GM18870 (cell line): ENCODE data around the gene FLT3LG.

ENCODE experiments used
- ATAC-seq: cut with Tn5 transposase; IDR thresholded peaks from one replicate; pipeline ENCODE4 v1.9.1; 2021; ENCODE audit warnings: moderate library complexity; ENCODE audit not compliant: unreplicated experiment

FLT3LG gene

GRCh38 chr19:49487277-49488045 is 13.4 kb downstream of the FLT3LG start, which contains the start of gene RPL13A:
RPL13A (plus strand) TSS chr19:49487608; CDS start chr19:49487630, 22 bp downstream.
- peak; percentile 80 for ATAC-seq

- no peak for ATAC-seq
These were observed 14.2 kb downstream of the FLT3LG start for GRCh38 chr19:49488046-49488862.

GRCh38 chr19:49488863-49489537 is 15.0 kb downstream of the FLT3LG start:
- no peak for ATAC-seq

- ATAC-seq = no peak
These were observed 15.7 kb downstream of the FLT3LG start for GRCh38 chr19:49489601-49490167.

- no peak for ATAC-seq
These were observed 16.4 kb downstream of the FLT3LG start for GRCh38 chr19:49490287-49491029.

GRCh38 chr19:49491030-49491803 is 17.2 kb downstream of the FLT3LG start:
- ATAC-seq = no peak

GRCh38 chr19:49491804-49492572 is 18.0 kb downstream of the FLT3LG start:
- no peak for ATAC-seq

GRCh38 chr19:49492573-49493405 is 18.8 kb downstream of the FLT3LG start:
- ATAC-seq = no peak

- ATAC-seq = no peak
These were observed 22.6 kb downstream of the FLT3LG start for GRCh38 chr19:49496574-49497008.

GRCh38 chr19:49497047-49497788 is 23.2 kb downstream of the FLT3LG start:
- no peak for ATAC-seq

- no peak for ATAC-seq
These were observed 23.7 kb downstream of the FLT3LG start for GRCh38 chr19:49497789-49498103.

GRCh38 chr19:49498475-49498874 is 24.5 kb downstream of the FLT3LG start:
- no peak for ATAC-seq

GRCh38 chr19:49499030-49499670 is 25.1 kb downstream of the FLT3LG start:
- ATAC-seq = no peak

GRCh38 chr19:49502866-49503581 is 29.0 kb downstream of the FLT3LG start:
- no peak for ATAC-seq

GRCh38 chr19:49503582-49503962 is 29.6 kb downstream of the FLT3LG start:
- ATAC-seq = no peak

GRCh38 chr19:49506575-49507105 is 32.6 kb downstream of the FLT3LG start:
- no peak for ATAC-seq
